Thyroid gland (tissue), 4 donors: ENCODE results near the gene GJC2.

Experiments used
- CTCF ChIP-seq, 6 experiments: fragments of 200-600 bp in 3 of 6; fragments of 450-650 bp in 3 of 6; sonication (generic) in 3 of 6; IDR thresholded peaks; one replicate each; pipeline ENCODE4 v1.5.1; 2016 to 2019; ENCODE audit warnings: antibody characterized with exemption in 6 of 6, mild to moderate bottlenecking in 2 of 6, inconsistent platforms in 1 of 6, moderate library complexity in 1 of 6
- POLR2A ChIP-seq, 2 donors: fragments of 450-650 bp; IDR thresholded peaks; one replicate each; pipeline ENCODE4 v1.6.1; 2017; ENCODE audit warnings: antibody characterized with exemption in 2 of 2, mild to moderate bottlenecking in 2 of 2, moderate library complexity in 1 of 2

- TF ChIP-seq POLR2A (IDR thresholded peaks at IDR 0.05) = peak; percentile 86 to 92
- peak in 4 of 6 experiments; percentile 16 to 44 (median 24) for TF ChIP-seq CTCF (IDR thresholded peaks at IDR 0.05)
Observed at GRCh38 chr1:228139931-228140723, 9.6 kb upstream of the GJC2 start, which contains the start of gene GUK1.
